Measurements from ENCODE around the gene FLVCR1. TPM values are rescaled to one million over a fixed set of nuclear protein-coding genes. Genes with fewer than 3 reads are reported as not detected.
"Not testable (repeated sequence)": the region's sequence is repeated elsewhere in the genome, so short reads cannot be mapped to it uniquely, and the experiment has no call there.

The FLVCR1 gene
- total RNA-seq, 1 experiment from 2014 or later = 26.4 TPM

DNA sequence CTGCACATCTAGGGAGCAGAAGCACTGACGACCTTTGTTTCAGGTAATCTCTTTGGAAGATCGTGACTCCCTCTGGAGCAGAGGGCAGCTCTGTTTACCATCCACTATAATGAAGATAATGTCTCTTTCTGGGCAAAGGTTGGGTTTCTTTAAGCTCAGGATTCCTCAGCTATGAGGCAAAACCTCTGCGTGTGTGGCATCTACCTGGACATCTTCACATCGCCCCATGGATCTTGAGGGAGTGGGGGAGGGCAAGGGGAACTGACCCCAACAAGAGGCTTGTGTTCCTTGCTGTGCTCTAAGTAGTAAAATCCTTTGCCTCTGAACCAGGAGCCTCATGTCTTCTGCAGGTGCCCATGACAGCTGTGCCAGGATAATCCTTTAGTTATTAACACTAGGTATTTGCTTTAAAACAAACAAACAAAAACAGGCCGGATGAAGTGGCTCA, 30.2 kb upstream of the FLVCR1 start:
- H3K9me3 ChIP-seq (ENCODE audit: low read depth, low read length, poor library complexity, severe bottlenecking) = peaks cover 13% of the 10 kb centered on the region
- H3K27ac ChIP-seq (ENCODE audit: low read depth, low read length, poor library complexity, severe bottlenecking) = no peak overlapping the region
- POLR2A ChIA-PET (ENCODE audit: low non-redundant PET) = no interaction called here
- TF ChIP-seq EZH2 (IDR thresholded peaks at IDR 0.05; ENCODE audit: borderline replicate concordance, low read depth, low read length, poor library complexity, severe bottlenecking) = no peak
- TF ChIP-seq, protein P1, sequence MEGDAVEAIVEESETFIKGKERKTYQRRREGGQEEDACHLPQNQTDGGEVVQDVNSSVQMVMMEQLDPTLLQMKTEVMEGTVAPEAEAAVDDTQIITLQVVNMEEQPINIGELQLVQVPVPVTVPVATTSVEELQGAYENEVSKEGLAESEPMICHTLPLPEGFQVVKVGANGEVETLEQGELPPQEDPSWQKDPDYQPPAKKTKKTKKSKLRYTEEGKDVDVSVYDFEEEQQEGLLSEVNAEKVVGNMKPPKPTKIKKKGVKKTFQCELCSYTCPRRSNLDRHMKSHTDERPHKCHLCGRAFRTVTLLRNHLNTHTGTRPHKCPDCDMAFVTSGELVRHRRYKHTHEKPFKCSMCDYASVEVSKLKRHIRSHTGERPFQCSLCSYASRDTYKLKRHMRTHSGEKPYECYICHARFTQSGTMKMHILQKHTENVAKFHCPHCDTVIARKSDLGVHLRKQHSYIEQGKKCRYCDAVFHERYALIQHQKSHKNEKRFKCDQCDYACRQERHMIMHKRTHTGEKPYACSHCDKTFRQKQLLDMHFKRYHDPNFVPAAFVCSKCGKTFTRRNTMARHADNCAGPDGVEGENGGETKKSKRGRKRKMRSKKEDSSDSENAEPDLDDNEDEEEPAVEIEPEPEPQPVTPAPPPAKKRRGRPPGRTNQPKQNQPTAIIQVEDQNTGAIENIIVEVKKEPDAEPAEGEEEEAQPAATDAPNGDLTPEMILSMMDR (conservative IDR thresholded peaks at IDR 0.05; ENCODE audit: low read depth, low read length) = no peak
- no peak overlapping the region for H3K4me3 ChIP-seq (ENCODE audit: low read depth, low read length, poor library complexity, severe bottlenecking)
- no TSS peak for BruUV-seq (replicated peaks)
- H3K27me3 ChIP-seq (replicated peaks; ENCODE audit: insufficient read depth, low read depth, low read length, poor library complexity) = no peaks in the 10 kb centered on the region
- H3K36me3 ChIP-seq (ENCODE audit: insufficient read depth, low read length, poor library complexity, severe bottlenecking) = no peaks in the 10 kb centered on the region
- no peak for DNase-seq (ENCODE audit: low spot score)
- CTCF ChIA-PET = no interaction called here
- no peaks in the 10 kb centered on the region for H3K4me1 ChIP-seq (ENCODE audit: insufficient read depth, low read length, poor library complexity, severe bottlenecking)
- intact Hi-C loops (cut with micrococcal nuclease; ENCODE audit: unreplicated experiment) = no loop called here

DNA sequence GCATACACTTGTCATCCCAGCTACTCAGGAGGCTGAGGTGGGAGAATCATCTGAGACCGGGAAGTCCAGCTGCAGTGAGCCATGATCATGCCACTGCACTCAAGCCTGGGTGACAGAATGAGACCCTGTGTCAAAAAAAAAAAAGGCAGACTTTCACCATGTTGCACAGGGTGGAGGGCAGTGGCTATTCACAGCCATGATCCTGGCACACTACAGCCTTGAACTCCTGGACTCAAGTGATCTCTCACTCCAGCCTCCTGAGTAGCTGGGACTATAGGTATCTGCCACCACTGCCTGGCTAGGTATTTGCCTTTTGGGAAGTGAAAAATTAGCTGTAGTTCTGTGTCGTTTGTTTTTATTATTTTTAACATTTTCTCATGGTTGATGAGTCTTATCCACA, 29.7 kb upstream of the FLVCR1 start:
- intact Hi-C loops (cut with micrococcal nuclease; ENCODE audit: unreplicated experiment) = no loop called here
- H3K27ac ChIP-seq (ENCODE audit: low read depth, low read length, poor library complexity, severe bottlenecking) = no peak overlapping the region
- BruUV-seq (replicated peaks) = no TSS peak
- H3K27me3 ChIP-seq (replicated peaks; ENCODE audit: insufficient read depth, low read depth, low read length, poor library complexity) = no peaks in the 10 kb centered on the region
- DNase-seq (ENCODE audit: low spot score) = no peak
- H3K36me3 ChIP-seq (ENCODE audit: insufficient read depth, low read length, poor library complexity, severe bottlenecking) = no peaks in the 10 kb centered on the region
- H3K4me1 ChIP-seq (ENCODE audit: insufficient read depth, low read length, poor library complexity, severe bottlenecking) = no peaks in the 10 kb centered on the region
- POLR2A ChIA-PET (ENCODE audit: low non-redundant PET) = no interaction called here
- H3K9me3 ChIP-seq (ENCODE audit: low read depth, low read length, poor library complexity, severe bottlenecking) = peaks cover 13% of the 10 kb centered on the region
- CTCF ChIA-PET = no interaction called here
- no peak for TF ChIP-seq EZH2 (IDR thresholded peaks at IDR 0.05; ENCODE audit: borderline replicate concordance, low read depth, low read length, poor library complexity, severe bottlenecking)
- TF ChIP-seq, protein P1 (conservative IDR thresholded peaks at IDR 0.05; ENCODE audit: low read depth, low read length) = no peak
- H3K4me3 ChIP-seq (ENCODE audit: low read depth, low read length, poor library complexity, severe bottlenecking) = no peak overlapping the region

DNA sequence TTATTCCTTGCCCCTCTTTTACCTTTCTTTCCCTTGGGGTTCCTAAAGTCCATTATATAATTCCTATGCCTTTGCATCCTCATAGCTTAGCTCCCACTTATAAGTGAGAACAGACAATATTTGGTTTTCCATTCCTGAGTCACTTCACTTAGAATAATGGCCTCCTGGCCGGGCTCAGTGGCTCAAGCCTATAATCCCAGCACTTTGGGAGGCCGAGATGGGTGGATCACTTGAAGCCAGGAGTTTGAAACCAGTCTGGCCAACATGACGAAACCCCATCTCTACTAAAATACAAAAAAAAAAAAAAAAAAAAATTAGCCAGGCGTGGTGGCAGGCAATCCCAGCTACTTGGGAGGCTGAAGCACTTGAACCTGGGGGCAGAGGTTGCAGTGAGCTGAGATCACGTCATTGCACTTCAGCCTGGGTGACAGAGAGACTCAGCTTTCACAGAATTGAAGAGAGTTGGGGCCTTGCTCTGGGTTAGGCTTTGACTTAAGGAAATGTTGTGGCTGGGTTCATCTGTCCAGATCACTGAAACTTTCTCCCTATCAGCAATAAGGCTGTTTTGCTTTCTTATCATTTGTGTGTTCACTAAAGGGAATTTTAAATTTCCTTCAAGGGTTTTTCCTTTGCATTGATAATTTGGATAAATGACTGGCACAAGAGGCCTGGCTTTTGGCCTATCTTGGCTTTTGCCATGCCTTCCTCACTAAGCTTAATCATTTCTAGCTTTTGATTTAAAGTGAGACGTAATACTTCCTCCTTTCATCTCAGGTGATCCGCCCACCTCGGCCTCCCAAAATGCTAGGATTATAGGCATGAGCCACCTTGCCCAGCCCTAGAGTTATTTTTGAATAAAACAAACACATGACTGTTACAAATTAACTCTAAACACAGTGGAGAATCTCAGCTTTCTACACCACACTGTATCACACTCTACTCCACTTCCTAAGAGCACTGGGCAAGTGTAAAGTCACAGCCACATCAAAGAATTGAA, 24.6 kb upstream of the FLVCR1 start:
- CTCF ChIA-PET; H3K36me3 ChIP-seq (ENCODE audit: insufficient read depth, low read length, poor library complexity, severe bottlenecking); H3K27ac ChIP-seq (ENCODE audit: low read depth, low read length, poor library complexity, severe bottlenecking): not testable (repeated sequence)

More for the DNA sequence above, 24.6 kb upstream of the FLVCR1 start:
- H3K4me1 ChIP-seq (ENCODE audit: insufficient read depth, low read length, poor library complexity, severe bottlenecking); H3K27me3 ChIP-seq (replicated peaks; ENCODE audit: insufficient read depth, low read depth, low read length, poor library complexity); intact Hi-C loops (cut with micrococcal nuclease; ENCODE audit: unreplicated experiment); DNase-seq (ENCODE audit: low spot score); H3K4me3 ChIP-seq (ENCODE audit: low read depth, low read length, poor library complexity, severe bottlenecking); BruUV-seq (replicated peaks); H3K9me3 ChIP-seq (ENCODE audit: low read depth, low read length, poor library complexity, severe bottlenecking): not testable (repeated sequence)
- POLR2A ChIA-PET (ENCODE audit: low non-redundant PET) = interaction anchor here (0.6 kb wide), 1 partner anchor 123 kb away, joined by 3 read pairs; no protein-coding TSS in a partner anchor

Data from A673 (cell line).